DND-41 (cell line): ENCODE data around the gene IGLL5.

ENCODE experiments used
- ATAC-seq: fragments of 200-7000 bp; cut with Tn5 transposase; 3 replicates; pipeline ENCODE4 v1.9.1; 2021; ENCODE audit warnings: low read depth; ENCODE audit not compliant: insufficient read depth
- DNase-seq: peaks from one replicate; pipeline ENCODE4 v3.0.0-alpha.2; 2020
- H2AFZ ChIP-seq: 2 replicates; pipeline ENCODE4 v1.6.0; 2012; ENCODE audit warnings: low read depth, low read length
- H3K27ac ChIP-seq: 2 replicates; pipeline ENCODE4 v1.5.1; 2012; ENCODE audit warnings: low read length, inconsistent platforms
- H3K27me3 ChIP-seq: fragments of 200-600 bp; sonication (generic); 2 replicates; pipeline ENCODE4 v1.6.0; 2012; ENCODE audit warnings: low read length, mild to moderate bottlenecking, inconsistent platforms; ENCODE audit not compliant: insufficient read depth, poor library complexity
- H3K36me3 ChIP-seq: 2 replicates; pipeline ENCODE4 v1.5.1; 2012; ENCODE audit warnings: low read length, inconsistent platforms; ENCODE audit not compliant: insufficient read depth
- H3K4me1 ChIP-seq: 2 replicates; pipeline ENCODE4 v1.5.1; 2012; ENCODE audit warnings: mild to moderate bottlenecking, low read length; ENCODE audit not compliant: insufficient read depth
- H3K4me2 ChIP-seq: 2 replicates; pipeline ENCODE4 v1.6.0; 2012; ENCODE audit warnings: mild to moderate bottlenecking, moderate library complexity, low read length, inconsistent platforms; ENCODE audit not compliant: insufficient read depth
- H3K4me3 ChIP-seq, 2 experiments: fragments of 200-600 bp in 1 of 2; shearing (Covaris generic) in 1 of 2; 2 replicates each; pipeline ENCODE4 v1.5.1; 2012 to 2016; ENCODE audit warnings: inconsistent platforms in 2 of 2, low read length in 2 of 2, mild to moderate bottlenecking in 2 of 2, low read depth in 1 of 2, moderate library complexity in 1 of 2
- H3K79me2 ChIP-seq: 2 replicates; pipeline ENCODE4 v1.6.0; 2012; ENCODE audit warnings: low read length, inconsistent platforms; ENCODE audit not compliant: insufficient read depth
- H3K9ac ChIP-seq: 2 replicates; pipeline ENCODE4 v1.6.0; 2012; ENCODE audit warnings: low read depth, mild to moderate bottlenecking, inconsistent platforms, low read length, moderate library complexity
- H3K9me3 ChIP-seq: 2 replicates; pipeline ENCODE4 v1.5.1; 2012; ENCODE audit warnings: low read length, moderate library complexity, mild to moderate bottlenecking, inconsistent platforms; ENCODE audit not compliant: insufficient read depth, severe bottlenecking
- H4K20me1 ChIP-seq: 2 replicates; pipeline ENCODE4 v1.6.0; 2012; ENCODE audit warnings: low read length; ENCODE audit not compliant: insufficient read depth
- EZH2 ChIP-seq: IDR thresholded peaks from 3 replicates; pipeline ENCODE4 v1.6.1; 2012; ENCODE audit warnings: borderline replicate concordance, low read depth, mild to moderate bottlenecking, moderate library complexity, low read length, inconsistent platforms; ENCODE audit not compliant: severe bottlenecking
- TF ChIP-seq, protein P1 (sequence below): IDR thresholded peaks from 2 replicates; pipeline ENCODE4 v1.5.1; 2012; ENCODE audit warnings: borderline replicate concordance, low read length, moderate library complexity, mild to moderate bottlenecking; ENCODE audit not compliant: poor library complexity, severe bottlenecking; ENCODE audit errors: extremely low read depth

Gene IGLL5

DNA sequence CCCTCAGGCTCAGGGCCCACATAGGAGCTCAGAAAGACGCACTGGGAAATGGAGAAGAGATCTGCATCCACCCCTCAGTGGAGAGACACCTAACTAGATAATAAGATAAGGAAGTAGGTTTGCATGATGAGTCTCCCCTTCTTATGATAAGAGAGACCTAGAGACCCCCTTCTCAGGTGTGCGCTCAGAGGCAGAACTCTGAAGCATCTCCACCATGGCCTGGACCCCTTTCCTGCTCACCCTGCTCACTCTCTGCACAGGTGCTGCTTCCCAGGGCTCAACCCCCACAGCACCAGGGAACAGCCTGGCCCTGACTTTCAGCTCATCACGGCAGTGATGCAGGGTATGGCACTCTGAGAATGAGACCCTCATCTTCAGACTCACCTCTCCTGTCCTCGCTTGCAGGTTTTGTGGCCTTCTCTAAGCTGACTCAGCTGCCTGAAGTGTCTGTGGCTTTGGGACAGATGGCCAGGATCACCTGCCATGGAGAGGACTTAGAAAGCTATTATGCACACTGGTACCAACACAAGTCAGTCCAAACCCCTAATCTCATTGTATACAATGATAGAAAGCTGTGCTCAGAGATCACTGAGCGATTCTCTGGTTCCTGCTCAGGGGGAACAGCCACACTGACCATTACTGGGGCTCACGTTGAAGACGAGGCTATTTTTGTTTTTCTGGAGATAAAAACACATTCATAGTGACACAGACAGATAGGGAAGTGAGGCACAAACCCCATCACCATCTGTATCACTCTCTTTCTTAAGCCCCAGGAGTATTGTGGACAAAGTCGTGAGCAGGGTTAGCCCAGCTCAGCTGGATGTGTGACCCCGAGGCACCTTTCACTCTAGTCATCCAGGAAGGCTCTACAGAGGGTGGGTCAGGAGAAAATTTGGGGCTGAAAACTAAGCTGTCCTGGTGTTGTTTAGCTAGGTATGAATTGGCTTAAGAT lies 29.7 kb upstream of the IGLL5 start:
- Histone ChIP-seq H3K4me1 (peaks cover 9% of the 10 kb centered on the region), H3K4me3 (no peak overlapping the region), H3K9me3 (no peaks in the 10 kb centered on the region), H3K79me2 (no peaks in the 10 kb centered on the region), H3K9ac (no peak overlapping the region), H3K36me3 (no peaks in the 10 kb centered on the region), H3K27ac (no peak overlapping the region; the same call in none of the 2 replicates), H2AFZ (no peak overlapping the region), H3K4me2 (no peak overlapping the region), H3K27me3 (no peaks in the 10 kb centered on the region), H4K20me1 (no peaks in the 10 kb centered on the region)
- TF ChIP-seq, protein P1, sequence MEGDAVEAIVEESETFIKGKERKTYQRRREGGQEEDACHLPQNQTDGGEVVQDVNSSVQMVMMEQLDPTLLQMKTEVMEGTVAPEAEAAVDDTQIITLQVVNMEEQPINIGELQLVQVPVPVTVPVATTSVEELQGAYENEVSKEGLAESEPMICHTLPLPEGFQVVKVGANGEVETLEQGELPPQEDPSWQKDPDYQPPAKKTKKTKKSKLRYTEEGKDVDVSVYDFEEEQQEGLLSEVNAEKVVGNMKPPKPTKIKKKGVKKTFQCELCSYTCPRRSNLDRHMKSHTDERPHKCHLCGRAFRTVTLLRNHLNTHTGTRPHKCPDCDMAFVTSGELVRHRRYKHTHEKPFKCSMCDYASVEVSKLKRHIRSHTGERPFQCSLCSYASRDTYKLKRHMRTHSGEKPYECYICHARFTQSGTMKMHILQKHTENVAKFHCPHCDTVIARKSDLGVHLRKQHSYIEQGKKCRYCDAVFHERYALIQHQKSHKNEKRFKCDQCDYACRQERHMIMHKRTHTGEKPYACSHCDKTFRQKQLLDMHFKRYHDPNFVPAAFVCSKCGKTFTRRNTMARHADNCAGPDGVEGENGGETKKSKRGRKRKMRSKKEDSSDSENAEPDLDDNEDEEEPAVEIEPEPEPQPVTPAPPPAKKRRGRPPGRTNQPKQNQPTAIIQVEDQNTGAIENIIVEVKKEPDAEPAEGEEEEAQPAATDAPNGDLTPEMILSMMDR = no peak
- no peak for TF ChIP-seq EZH2
- no peak for ATAC-seq
- DNase-seq = no peak

- Histone ChIP-seq H3K9me3 (no peaks in the 10 kb centered on the region), H3K4me1 (peaks cover 15% of the 10 kb centered on the region), H3K9ac (no peak overlapping the region), H4K20me1 (no peaks in the 10 kb centered on the region), H3K27me3 (no peaks in the 10 kb centered on the region), H3K36me3 (no peaks in the 10 kb centered on the region), H3K79me2 (no peaks in the 10 kb centered on the region), H3K4me2 (no peak overlapping the region), H3K27ac (peak overlapping the region; percentile 19; the same call in 1 of the 2 replicates), H3K4me3 (no peak overlapping the region), H2AFZ (no peak overlapping the region)
- ATAC-seq (no peak), DNase-seq (no peak)
- no peak for TF ChIP-seq EZH2
Measured at GRCh38 chr22:22858559-22858937, 29.1 kb upstream of the IGLL5 start.

GRCh38 chr22:22863001-22863400 lies 24.6 kb upstream of the IGLL5 start:
- Histone ChIP-seq H3K27me3 (no peaks in the 10 kb centered on the region), H2AFZ (no peak overlapping the region), H3K79me2 (no peaks in the 10 kb centered on the region), H3K4me1 (peaks cover 49% of the 10 kb centered on the region), H3K36me3 (no peaks in the 10 kb centered on the region), H4K20me1 (no peaks in the 10 kb centered on the region), H3K4me2 (no peak overlapping the region), H3K27ac (peak overlapping the region; percentile 90), H3K9me3 (no peaks in the 10 kb centered on the region), H3K9ac (no peak overlapping the region), H3K4me3 (no peak overlapping the region)
- no peak for TF ChIP-seq EZH2
- TF ChIP-seq, protein P1 = no peak
- DNase-seq (no peak), ATAC-seq (no peak)
